GM20000 (cell line): ENCODE measurements around the gene DUS1L.

ENCODE experiments used
- DNase-seq: peaks from one replicate; pipeline ENCODE4 v3.0.0; 2012; ENCODE audit warnings: low spot score
- CTCF ChIP-seq: IDR thresholded peaks from 2 replicates; pipeline ENCODE4 v1.5.1; 2012; ENCODE audit warnings: mild to moderate bottlenecking, control low read depth; ENCODE audit errors: extremely low read depth, missing control alignments

Gene DUS1L

GRCh38 chr17:82094931-82095776 lies 29.6 kb upstream of the DUS1L start:
- TF ChIP-seq CTCF = no peak
- DNase-seq = no peak

GRCh38 chr17:82092995-82093751 lies 27.6 kb upstream of the DUS1L start:
- DNase-seq = no peak
- no peak for TF ChIP-seq CTCF

- DNase-seq = no peak
- no peak for TF ChIP-seq CTCF
Measured at GRCh38 chr17:82092628-82092994, 27.0 kb upstream of the DUS1L start.

- no peak for TF ChIP-seq CTCF
- DNase-seq = no peak
Measured at GRCh38 chr17:82092094-82092586, 26.5 kb upstream of the DUS1L start.

- DNase-seq = no peak
- no peak for TF ChIP-seq CTCF
Measured at GRCh38 chr17:82091264-82092066, 25.9 kb upstream of the DUS1L start.

GRCh38 chr17:82090549-82091263 lies 25.1 kb upstream of the DUS1L start:
- no peak for DNase-seq
- TF ChIP-seq CTCF = no peak
